WTC11 (cell line): ENCODE results near the gene SPTLC1.

Experiments used
- RELA ChIP-seq: sonication (generic); formaldehyde crosslinking; IDR thresholded peaks from 2 replicates; pipeline ENCODE4 v1.8.1; 2022; ENCODE audit warnings: missing genetic modification reagents, mild to moderate bottlenecking, borderline replicate concordance
- SP1 ChIP-seq: sonication (generic); formaldehyde crosslinking; conservative IDR thresholded peaks from 2 replicates; pipeline ENCODE4 v1.8.1; 2022; ENCODE audit warnings: missing genetic modification reagents
- TF ChIP-seq, protein P1 (sequence below): fragments of 200-600 bp; IDR thresholded peaks from 2 replicates; pipeline ENCODE4 v1.8.0; 2022; ENCODE audit warnings: antibody characterized with exemption
- TF ChIP-seq, protein P2 (sequence below): sonication (generic); formaldehyde crosslinking; IDR thresholded peaks from 2 replicates; pipeline ENCODE4 v1.8.1; 2022; ENCODE audit warnings: low read depth, mild to moderate bottlenecking, moderate library complexity, missing genetic modification reagents, borderline replicate concordance
- TF ChIP-seq, protein P3 (sequence below): sonication (generic); formaldehyde crosslinking; IDR thresholded peaks from 2 replicates; pipeline ENCODE4 v1.8.0; 2022; ENCODE audit warnings: mild to moderate bottlenecking, missing genetic modification reagents
- TF ChIP-seq, protein P4 (sequence below): sonication (generic); formaldehyde crosslinking; IDR thresholded peaks from 2 replicates; pipeline ENCODE4 v1.8.1; 2023; ENCODE audit warnings: mild to moderate bottlenecking, moderate library complexity, missing genetic modification reagents

DNA sequence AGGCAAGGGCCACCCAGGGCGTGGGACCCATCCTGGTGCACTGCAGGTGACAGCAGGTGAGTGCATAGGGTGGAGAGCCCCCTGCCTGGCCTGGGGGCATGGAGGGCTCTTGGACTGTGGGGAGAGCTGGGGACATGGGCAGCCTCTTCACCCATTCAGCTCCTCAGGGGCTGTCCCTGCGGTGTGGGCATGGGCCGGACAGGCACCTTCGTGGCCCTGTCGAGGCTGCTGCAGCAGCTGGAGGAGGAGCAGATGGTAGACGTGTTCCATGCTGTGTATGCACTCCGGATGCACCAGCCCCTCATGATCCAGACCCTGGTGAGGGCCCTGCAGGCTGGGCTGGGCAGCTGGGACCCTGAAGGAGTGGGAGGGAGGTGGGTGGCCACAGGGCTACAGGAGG, 20.4 kb upstream of the SPTLC1 start:
- TF ChIP-seq, protein P1, sequence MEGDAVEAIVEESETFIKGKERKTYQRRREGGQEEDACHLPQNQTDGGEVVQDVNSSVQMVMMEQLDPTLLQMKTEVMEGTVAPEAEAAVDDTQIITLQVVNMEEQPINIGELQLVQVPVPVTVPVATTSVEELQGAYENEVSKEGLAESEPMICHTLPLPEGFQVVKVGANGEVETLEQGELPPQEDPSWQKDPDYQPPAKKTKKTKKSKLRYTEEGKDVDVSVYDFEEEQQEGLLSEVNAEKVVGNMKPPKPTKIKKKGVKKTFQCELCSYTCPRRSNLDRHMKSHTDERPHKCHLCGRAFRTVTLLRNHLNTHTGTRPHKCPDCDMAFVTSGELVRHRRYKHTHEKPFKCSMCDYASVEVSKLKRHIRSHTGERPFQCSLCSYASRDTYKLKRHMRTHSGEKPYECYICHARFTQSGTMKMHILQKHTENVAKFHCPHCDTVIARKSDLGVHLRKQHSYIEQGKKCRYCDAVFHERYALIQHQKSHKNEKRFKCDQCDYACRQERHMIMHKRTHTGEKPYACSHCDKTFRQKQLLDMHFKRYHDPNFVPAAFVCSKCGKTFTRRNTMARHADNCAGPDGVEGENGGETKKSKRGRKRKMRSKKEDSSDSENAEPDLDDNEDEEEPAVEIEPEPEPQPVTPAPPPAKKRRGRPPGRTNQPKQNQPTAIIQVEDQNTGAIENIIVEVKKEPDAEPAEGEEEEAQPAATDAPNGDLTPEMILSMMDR, result no peak
- TF ChIP-seq, protein P2, sequence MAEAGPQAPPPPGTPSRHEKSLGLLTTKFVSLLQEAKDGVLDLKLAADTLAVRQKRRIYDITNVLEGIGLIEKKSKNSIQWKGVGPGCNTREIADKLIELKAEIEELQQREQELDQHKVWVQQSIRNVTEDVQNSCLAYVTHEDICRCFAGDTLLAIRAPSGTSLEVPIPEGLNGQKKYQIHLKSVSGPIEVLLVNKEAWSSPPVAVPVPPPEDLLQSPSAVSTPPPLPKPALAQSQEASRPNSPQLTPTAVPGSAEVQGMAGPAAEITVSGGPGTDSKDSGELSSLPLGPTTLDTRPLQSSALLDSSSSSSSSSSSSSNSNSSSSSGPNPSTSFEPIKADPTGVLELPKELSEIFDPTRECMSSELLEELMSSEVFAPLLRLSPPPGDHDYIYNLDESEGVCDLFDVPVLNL (CRISPR knock-in tag), result no peak
- TF ChIP-seq, protein P3, sequence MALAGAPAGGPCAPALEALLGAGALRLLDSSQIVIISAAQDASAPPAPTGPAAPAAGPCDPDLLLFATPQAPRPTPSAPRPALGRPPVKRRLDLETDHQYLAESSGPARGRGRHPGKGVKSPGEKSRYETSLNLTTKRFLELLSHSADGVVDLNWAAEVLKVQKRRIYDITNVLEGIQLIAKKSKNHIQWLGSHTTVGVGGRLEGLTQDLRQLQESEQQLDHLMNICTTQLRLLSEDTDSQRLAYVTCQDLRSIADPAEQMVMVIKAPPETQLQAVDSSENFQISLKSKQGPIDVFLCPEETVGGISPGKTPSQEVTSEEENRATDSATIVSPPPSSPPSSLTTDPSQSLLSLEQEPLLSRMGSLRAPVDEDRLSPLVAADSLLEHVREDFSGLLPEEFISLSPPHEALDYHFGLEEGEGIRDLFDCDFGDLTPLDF, result no peak
- TF ChIP-seq SP1 (CRISPR knock-in tag) (no peak), RELA (CRISPR knock-in tag) (no peak)
- TF ChIP-seq, protein P4, sequence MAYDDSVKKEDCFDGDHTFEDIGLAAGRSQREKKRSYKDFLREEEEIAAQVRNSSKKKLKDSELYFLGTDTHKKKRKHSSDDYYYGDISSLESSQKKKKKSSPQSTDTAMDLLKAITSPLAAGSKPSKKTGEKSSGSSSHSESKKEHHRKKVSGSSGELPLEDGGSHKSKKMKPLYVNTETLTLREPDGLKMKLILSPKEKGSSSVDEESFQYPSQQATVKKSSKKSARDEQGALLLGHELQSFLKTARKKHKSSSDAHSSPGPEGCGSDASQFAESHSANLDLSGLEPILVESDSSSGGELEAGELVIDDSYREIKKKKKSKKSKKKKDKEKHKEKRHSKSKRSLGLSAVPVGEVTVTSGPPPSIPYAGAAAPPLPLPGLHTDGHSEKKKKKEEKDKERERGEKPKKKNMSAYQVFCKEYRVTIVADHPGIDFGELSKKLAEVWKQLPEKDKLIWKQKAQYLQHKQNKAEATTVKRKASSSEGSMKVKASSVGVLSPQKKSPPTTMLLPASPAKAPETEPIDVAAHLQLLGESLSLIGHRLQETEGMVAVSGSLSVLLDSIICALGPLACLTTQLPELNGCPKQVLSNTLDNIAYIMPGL (CRISPR knock-in tag), result no peak
